ENCODE measurements around the gene PRRC2C. TPM values are rescaled to one million over a fixed set of nuclear protein-coding genes. Genes with fewer than 3 reads are reported as not detected.
"Not testable (repeated sequence)": the region's sequence is repeated elsewhere in the genome, so short reads cannot be mapped to it uniquely, and the experiment has no call there.

The PRRC2C gene
- total RNA-seq (49.1 and 70.0 TPM in 2 replicates), polyA plus RNA-seq (83.3 and 104 TPM in 2 replicates)

DNA sequence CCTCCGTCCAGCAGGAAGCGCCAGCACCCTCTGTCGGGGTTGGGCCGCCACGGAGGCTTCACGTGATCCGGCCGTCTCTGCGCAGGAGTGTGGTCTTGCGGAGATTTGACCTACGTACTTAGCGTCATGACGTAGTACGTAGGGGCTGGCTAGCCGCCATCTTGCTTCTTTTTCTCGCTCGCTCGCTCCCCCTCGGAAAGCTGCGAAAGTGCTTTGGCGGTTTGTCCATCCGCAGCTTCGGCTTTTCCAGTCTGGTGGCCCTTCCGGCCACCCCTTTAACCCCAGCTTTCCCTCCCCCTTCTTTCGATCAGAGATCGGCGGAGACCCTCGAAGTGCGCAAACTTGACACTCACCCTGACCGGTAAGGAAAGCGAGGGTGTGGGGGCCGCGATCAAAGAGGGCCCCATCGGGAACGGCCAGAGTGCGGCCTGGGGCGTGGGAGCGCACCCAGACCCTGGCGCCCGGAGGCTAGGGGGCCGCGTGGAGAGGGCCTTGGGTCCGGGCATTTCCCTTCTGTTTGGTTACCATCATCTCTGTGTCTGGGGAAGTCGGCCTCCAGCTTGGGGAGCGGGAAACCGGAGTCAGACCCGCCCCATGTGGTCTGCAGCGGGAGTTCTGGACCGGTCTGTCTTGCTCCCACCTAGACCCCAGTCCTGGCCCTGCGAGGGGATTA lies at the start of gene PRRC2C:
Gene PRRC2C (plus strand): TSS at position 156 of the 673 bp plus-strand sequence. CDS start 26,559 bp downstream, outside the sequence.
- Histone ChIP-seq H3K27me3 (no peaks in the 10 kb centered on the region), H3K36me3 (no peaks in the 10 kb centered on the region), H3K4me1 (ENCODE audit: low read depth) (peaks cover 12% of the 10 kb centered on the region), H3K27ac (peak within 1 kb of the TSS; percentile 99), H3K9me3 (ENCODE audit: low read depth) (no peaks in the 10 kb centered on the region), H3K4me3 (peak within 1 kb of the TSS; percentile 96)
- TF ChIP-seq, protein P1, sequence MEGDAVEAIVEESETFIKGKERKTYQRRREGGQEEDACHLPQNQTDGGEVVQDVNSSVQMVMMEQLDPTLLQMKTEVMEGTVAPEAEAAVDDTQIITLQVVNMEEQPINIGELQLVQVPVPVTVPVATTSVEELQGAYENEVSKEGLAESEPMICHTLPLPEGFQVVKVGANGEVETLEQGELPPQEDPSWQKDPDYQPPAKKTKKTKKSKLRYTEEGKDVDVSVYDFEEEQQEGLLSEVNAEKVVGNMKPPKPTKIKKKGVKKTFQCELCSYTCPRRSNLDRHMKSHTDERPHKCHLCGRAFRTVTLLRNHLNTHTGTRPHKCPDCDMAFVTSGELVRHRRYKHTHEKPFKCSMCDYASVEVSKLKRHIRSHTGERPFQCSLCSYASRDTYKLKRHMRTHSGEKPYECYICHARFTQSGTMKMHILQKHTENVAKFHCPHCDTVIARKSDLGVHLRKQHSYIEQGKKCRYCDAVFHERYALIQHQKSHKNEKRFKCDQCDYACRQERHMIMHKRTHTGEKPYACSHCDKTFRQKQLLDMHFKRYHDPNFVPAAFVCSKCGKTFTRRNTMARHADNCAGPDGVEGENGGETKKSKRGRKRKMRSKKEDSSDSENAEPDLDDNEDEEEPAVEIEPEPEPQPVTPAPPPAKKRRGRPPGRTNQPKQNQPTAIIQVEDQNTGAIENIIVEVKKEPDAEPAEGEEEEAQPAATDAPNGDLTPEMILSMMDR (IDR thresholded peaks at IDR 0.05; ENCODE audit: low read depth, low read length) = peak; percentile 84
- DNase-seq (ENCODE audit: low read depth in 1 of 2, low spot score in 1 of 2) = peak; percentile 98 to 99

DNA sequence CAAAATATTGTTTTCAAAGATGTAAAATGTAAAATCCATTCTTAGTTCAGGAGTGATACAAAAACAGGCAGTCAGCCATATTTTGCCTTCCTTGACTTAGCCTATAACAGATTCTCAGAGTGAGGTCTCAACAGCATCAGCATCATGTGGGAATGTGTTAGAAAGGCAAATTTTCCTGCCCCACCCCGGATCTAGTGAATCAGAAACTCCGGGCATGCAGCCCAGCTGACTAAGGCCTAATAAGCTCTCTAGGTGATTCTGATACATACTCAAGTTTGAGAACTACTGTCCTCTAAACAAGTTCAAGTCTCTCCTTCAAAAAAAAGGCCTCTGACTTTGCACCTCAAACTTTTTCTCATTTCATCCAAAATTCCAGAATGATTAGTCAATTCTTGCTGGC lies 46.9 kb upstream of the PRRC2C start:
- no peaks in the 10 kb centered on the region for H3K36me3 ChIP-seq
- TF ChIP-seq, protein P1 (IDR thresholded peaks at IDR 0.05; ENCODE audit: low read depth, low read length) = no peak
- H3K27ac ChIP-seq = no peak overlapping the region
- no peaks in the 10 kb centered on the region for H3K27me3 ChIP-seq
- peak in 1 of 2 donors; percentile 97 for DNase-seq (ENCODE audit: low read depth in 1 of 2, low spot score in 1 of 2)
- H3K4me3 ChIP-seq = no peak overlapping the region
- no peaks in the 10 kb centered on the region for H3K4me1 ChIP-seq (ENCODE audit: low read depth)
- H3K9me3 ChIP-seq (ENCODE audit: low read depth) = no peaks in the 10 kb centered on the region

DNA sequence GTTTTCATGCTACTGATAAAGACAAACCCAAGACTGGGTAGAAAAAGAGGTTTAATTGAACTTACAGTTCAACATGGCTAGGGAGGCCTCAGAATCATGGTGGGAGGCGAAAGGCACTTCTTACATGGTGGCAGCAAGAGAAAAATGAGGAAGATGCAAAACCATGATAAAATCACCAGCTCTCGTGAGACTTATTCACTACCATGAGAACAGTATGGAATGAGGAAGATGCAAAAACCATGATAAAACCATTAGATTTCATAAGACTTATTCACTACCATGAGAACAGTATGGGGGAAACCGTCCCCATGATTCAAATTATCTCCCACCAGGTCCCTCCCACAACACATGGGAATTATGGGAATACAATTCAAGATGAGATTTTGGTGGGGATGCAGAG lies 45.1 kb upstream of the PRRC2C start:
- H3K27me3 ChIP-seq; DNase-seq (ENCODE audit: low read depth in 1 of 2, low spot score in 1 of 2); H3K9me3 ChIP-seq (ENCODE audit: low read depth); H3K36me3 ChIP-seq; H3K27ac ChIP-seq; H3K4me3 ChIP-seq; H3K4me1 ChIP-seq (ENCODE audit: low read depth): not testable (repeated sequence)

GRCh38 chr1:171441278-171441895 lies 43.9 kb upstream of the PRRC2C start:
- H3K9me3 ChIP-seq (ENCODE audit: low read depth); H3K4me1 ChIP-seq (ENCODE audit: low read depth); H3K4me3 ChIP-seq; H3K36me3 ChIP-seq; H3K27me3 ChIP-seq; H3K27ac ChIP-seq: not testable (repeated sequence)
- DNase-seq (ENCODE audit: low read depth in 1 of 2, low spot score in 1 of 2) = peak in 1 of 2 donors; percentile 51

GRCh38 chr1:171446386-171446785 lies 38.9 kb upstream of the PRRC2C start:
- H3K36me3 ChIP-seq = no peaks in the 10 kb centered on the region
- no peaks in the 10 kb centered on the region for H3K4me1 ChIP-seq (ENCODE audit: low read depth)
- no peaks in the 10 kb centered on the region for H3K9me3 ChIP-seq (ENCODE audit: low read depth)
- H3K27ac ChIP-seq = no peak overlapping the region
- TF ChIP-seq, protein P1 (IDR thresholded peaks at IDR 0.05; ENCODE audit: low read depth, low read length) = no peak
- no peak overlapping the region for H3K4me3 ChIP-seq
- H3K27me3 ChIP-seq = no peaks in the 10 kb centered on the region
- DNase-seq (ENCODE audit: low read depth in 1 of 2, low spot score in 1 of 2) = no peak

- TF ChIP-seq, protein P1 (IDR thresholded peaks at IDR 0.05; ENCODE audit: low read depth, low read length) = no peak
- Histone ChIP-seq H3K4me1 (ENCODE audit: low read depth) (no peaks in the 10 kb centered on the region), H3K27ac (no peak overlapping the region), H3K36me3 (no peaks in the 10 kb centered on the region), H3K4me3 (no peak overlapping the region), H3K27me3 (no peaks in the 10 kb centered on the region), H3K9me3 (ENCODE audit: low read depth) (no peaks in the 10 kb centered on the region)
- DNase-seq (ENCODE audit: low read depth in 1 of 2, low spot score in 1 of 2) = no peak
These were observed 29.4 kb upstream of the PRRC2C start for GRCh38 chr1:171455967-171456366.

Data from cardiac muscle cell (in vitro differentiated cells and primary cell).